ENCODE measurements around the gene DPM2.
A peak's percentile ranks its signal among the peaks of the same experiment; 100 is the strongest.

DPM2 gene

DNA sequence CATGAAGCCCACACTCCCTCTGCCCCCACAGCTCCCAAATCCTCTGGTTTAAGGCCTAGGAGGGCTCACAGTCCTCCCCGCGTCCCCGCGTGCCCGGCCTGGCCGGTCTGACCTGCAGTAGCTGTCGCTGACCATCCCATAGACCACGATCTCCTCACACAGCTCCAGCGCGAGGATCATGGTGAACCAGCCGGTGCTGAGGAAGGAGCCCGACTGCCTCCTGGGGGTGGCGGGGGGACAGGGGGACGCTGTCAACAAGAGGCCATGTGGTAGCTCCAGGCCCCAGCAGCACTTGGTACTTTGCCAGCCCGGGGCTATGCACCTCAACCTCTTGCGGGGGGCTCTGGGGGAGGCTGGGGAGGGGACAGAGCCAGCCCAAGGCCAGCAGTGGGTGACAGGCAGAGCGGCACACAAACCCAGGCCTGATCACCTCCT lies 27.8 kb downstream of the DPM2 start:
- H3K36me3 Mint-ChIP-seq, result peaks cover 32% of the 10 kb centered on the region
- peaks cover 65% of the 10 kb centered on the region for H3K4me1 Mint-ChIP-seq
- no peaks in the 10 kb centered on the region for H3K9me3 Mint-ChIP-seq
- no peak overlapping the region for H3K4me3 Mint-ChIP-seq
- CTCF ChIA-PET, result interaction anchor here (0.6 to 2.4 kb wide), 13 partner anchors 10 to 250 kb away, joined by 3 to 13 read pairs (median 5); partner anchors contain the start of genes ST6GALNAC6 and TOR2A
- H3K27ac Mint-ChIP-seq, result peak overlapping the region; percentile 24
- no peak for DNase-seq
- H3K27me3 Mint-ChIP-seq, result no peaks in the 10 kb centered on the region

- CTCF ChIA-PET, result no interaction called here
- H3K27me3 Mint-ChIP-seq, result no peaks in the 10 kb centered on the region
- no peak for DNase-seq
- H3K4me1 Mint-ChIP-seq, result peaks cover 60% of the 10 kb centered on the region
- peaks cover 34% of the 10 kb centered on the region for H3K36me3 Mint-ChIP-seq
- H3K9me3 Mint-ChIP-seq, result no peaks in the 10 kb centered on the region
- no peak overlapping the region for H3K4me3 Mint-ChIP-seq
- H3K27ac Mint-ChIP-seq, result no peak overlapping the region
These were observed 29.1 kb downstream of the DPM2 start for GRCh38 chr9:127908660-127908926.

DNA sequence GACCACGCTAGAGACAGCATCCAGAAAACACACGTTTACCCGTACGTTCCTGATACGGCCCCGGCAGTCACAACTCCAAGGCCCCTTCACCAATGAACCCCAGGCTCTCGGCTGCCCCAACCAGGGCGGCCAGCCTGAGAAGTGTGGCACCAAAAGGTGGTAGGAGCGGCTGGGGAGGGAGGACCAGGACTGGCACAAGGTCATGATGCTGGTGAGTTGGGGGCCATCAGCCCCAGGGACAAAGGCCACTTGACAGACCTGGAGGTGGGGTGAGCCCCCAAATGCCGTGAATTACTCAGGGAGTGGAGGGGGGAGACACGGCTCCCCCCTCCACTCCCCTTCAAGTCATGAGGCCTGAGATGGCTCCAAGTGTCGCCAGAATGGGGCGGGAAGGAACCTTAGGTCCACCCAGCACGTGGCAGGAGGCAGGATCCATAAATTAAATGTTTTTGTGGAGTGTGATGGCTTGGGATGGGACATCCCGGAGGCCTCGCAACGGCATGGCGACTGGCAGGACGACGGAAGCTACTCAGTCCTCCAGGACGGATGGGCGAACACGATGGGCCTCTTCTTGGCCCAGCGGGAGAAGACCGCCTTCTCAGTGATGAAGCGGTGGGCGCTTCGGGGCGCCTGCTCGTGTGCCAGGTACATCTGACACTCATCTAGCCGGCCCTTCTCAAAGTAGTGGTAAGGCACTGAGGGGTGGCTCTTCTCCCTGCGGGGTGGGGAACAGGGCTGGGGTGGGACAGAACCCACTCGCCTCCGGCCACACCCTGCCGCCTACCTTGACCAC lies 29.6 kb downstream of the DPM2 start:
- peaks cover 35% of the 10 kb centered on the region for H3K36me3 Mint-ChIP-seq
- no peak for DNase-seq
- H3K4me1 Mint-ChIP-seq, result peaks cover 63% of the 10 kb centered on the region
- H3K27ac Mint-ChIP-seq, result peak overlapping the region; percentile 99
- H3K9me3 Mint-ChIP-seq, result no peaks in the 10 kb centered on the region
- CTCF ChIA-PET, result interaction anchor here (4.3 kb wide), 1 partner anchor 12 kb away, joined by 21 read pairs; no protein-coding TSS in a partner anchor
- no peak overlapping the region for H3K4me3 Mint-ChIP-seq
- no peaks in the 10 kb centered on the region for H3K27me3 Mint-ChIP-seq

- Mint-ChIP-seq H3K36me3 (peaks cover 27% of the 10 kb centered on the region), H3K9me3 (no peaks in the 10 kb centered on the region)
- peak; percentile 81 for DNase-seq
These were observed 31.9 kb downstream of the DPM2 start for GRCh38 chr9:127905788-127906191.

GRCh38 chr9:127905004-127905728 lies 32.5 kb downstream of the DPM2 start:
- H3K4me3 Mint-ChIP-seq, result peak overlapping the region; percentile 92
- no peaks in the 10 kb centered on the region for H3K9me3 Mint-ChIP-seq
- peaks cover 24% of the 10 kb centered on the region for H3K36me3 Mint-ChIP-seq
- CTCF ChIA-PET, result interaction anchor here (0.7 to 4.3 kb wide), 4 partner anchors 12 to 120 kb away, joined by 4 to 21 read pairs (median 4); partner anchors contain the start of genes CDK9 and ST6GALNAC4
- DNase-seq, result peak; percentile 77
- no peaks in the 10 kb centered on the region for H3K27me3 Mint-ChIP-seq
- peak overlapping the region; percentile 99 for H3K27ac Mint-ChIP-seq
- peaks cover 51% of the 10 kb centered on the region for H3K4me1 Mint-ChIP-seq

More at GRCh38 chr9:127905788-127906191, 31.9 kb downstream of the DPM2 start:
- Mint-ChIP-seq H3K4me1 (peaks cover 54% of the 10 kb centered on the region), H3K27me3 (no peaks in the 10 kb centered on the region), H3K27ac (peak overlapping the region; percentile 99), H3K4me3 (peak overlapping the region; percentile 92)
- CTCF ChIA-PET, result interaction anchor here (0.5 to 4.3 kb wide), 5 partner anchors 11 to 320 kb away, joined by 3 to 21 read pairs (median 4); partner anchors contain the start of genes CDK9, ST6GALNAC4 and TOR2A

- CTCF ChIA-PET, result interaction anchor here (0.7 to 4.3 kb wide), 2 partner anchors 13 to 16 kb away, joined by 4 to 21 read pairs; no protein-coding TSS in a partner anchor
- H3K9me3 Mint-ChIP-seq, result no peaks in the 10 kb centered on the region
- peak overlapping the region; percentile 92 for H3K4me3 Mint-ChIP-seq
- H3K4me1 Mint-ChIP-seq, result peaks cover 56% of the 10 kb centered on the region
- peak overlapping the region; percentile 99 for H3K27ac Mint-ChIP-seq
- H3K36me3 Mint-ChIP-seq, result peaks cover 29% of the 10 kb centered on the region
- no peaks in the 10 kb centered on the region for H3K27me3 Mint-ChIP-seq
- DNase-seq, result peak; percentile 47
These were observed 33.1 kb downstream of the DPM2 start for GRCh38 chr9:127904561-127905003.

DNA sequence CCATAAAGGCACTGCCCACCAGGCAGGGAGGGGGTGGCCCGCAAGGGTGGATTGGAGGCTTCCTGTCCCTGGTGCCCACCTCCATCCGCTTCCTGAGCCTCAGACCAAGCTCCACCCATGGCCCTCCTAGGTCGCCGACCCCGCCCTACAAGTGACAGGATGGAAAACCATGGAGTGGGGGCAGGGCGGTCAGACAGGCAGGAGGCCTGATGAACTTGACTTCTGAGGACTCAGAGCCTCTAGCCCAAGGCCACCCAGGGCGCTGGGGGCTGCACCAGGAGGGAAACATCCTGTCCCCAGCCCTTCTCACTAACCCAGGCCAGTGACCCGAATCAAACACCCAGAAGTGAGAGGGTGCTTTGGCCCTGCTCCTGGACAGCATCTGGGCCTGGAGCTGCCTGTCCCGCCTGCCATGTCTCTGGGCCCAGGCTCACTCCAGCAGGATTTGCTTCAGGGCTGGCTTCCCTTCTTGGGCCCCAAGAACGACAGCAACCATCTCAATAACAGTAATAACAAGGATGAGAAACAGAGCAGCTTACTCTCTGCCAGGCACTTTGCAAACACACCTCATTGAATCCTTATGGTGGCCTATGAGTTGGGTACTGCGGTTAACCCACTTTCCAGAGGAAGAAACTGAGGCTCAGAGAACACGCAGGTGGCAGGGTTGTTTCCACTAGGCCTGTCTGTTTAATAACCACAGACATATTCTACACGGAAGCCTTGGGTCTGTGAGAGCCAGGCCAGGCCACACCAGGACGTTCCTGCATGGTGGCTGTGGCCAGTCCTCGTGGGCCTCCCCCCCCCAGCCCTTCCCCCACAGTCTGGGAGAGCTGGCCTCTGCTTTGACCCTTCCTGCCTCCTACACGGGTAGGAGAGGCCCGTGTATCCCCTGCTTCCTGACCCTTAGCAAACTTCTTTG lies 33.8 kb downstream of the DPM2 start:
- CTCF ChIA-PET, result interaction anchor here (0.7 to 4.3 kb wide), 4 partner anchors 12 to 119 kb away, joined by 3 to 21 read pairs (median 4); no protein-coding TSS in a partner anchor
- peak; percentile 90 for DNase-seq
- no peaks in the 10 kb centered on the region for H3K9me3 Mint-ChIP-seq
- peak overlapping the region; percentile 92 for H3K4me3 Mint-ChIP-seq
- peaks cover 29% of the 10 kb centered on the region for H3K36me3 Mint-ChIP-seq
- peak overlapping the region; percentile 99 for H3K27ac Mint-ChIP-seq
- H3K4me1 Mint-ChIP-seq, result peaks cover 56% of the 10 kb centered on the region
- H3K27me3 Mint-ChIP-seq, result no peaks in the 10 kb centered on the region

- Mint-ChIP-seq H3K27ac (peak within 1 kb of the TSS; percentile 83), H3K4me3 (peak within 1 kb of the TSS; percentile 84), H3K4me1 (peaks cover 41% of the 10 kb centered on the region), H3K9me3 (peaks cover 6% of the 10 kb centered on the region), H3K36me3 (peaks cover 53% of the 10 kb centered on the region), H3K27me3 (no peaks in the 10 kb centered on the region)
- CTCF ChIA-PET, result interaction anchor here (1.2 to 1.3 kb wide), 2 partner anchors 9 to 11 kb away, joined by 4 to 5 read pairs; no protein-coding TSS in a partner anchor
- DNase-seq, result peak; percentile 77
These were observed 38.3 kb downstream of the DPM2 start, which contains the start of gene ST6GALNAC6 for GRCh38 chr9:127899128-127899943. TSS of gene ST6GALNAC6 (minus strand) at chr9:127899603. CDS start at chr9:127897981, 1,622 bp downstream.

- Mint-ChIP-seq H3K27me3 (no peaks in the 10 kb centered on the region), H3K4me3 (peak overlapping the region; percentile 81), H3K4me1 (peaks cover 38% of the 10 kb centered on the region), H3K27ac (peak overlapping the region; percentile 54), H3K9me3 (peaks cover 12% of the 10 kb centered on the region), H3K36me3 (peaks cover 55% of the 10 kb centered on the region)
- CTCF ChIA-PET, result interaction anchor here (1.2 kb wide), 2 partner anchors 9 to 11 kb away, joined by 4 to 5 read pairs; no protein-coding TSS in a partner anchor
- peak; percentile 36 for DNase-seq
These were observed 39.1 kb downstream of the DPM2 start for GRCh38 chr9:127898433-127899127.

DNA sequence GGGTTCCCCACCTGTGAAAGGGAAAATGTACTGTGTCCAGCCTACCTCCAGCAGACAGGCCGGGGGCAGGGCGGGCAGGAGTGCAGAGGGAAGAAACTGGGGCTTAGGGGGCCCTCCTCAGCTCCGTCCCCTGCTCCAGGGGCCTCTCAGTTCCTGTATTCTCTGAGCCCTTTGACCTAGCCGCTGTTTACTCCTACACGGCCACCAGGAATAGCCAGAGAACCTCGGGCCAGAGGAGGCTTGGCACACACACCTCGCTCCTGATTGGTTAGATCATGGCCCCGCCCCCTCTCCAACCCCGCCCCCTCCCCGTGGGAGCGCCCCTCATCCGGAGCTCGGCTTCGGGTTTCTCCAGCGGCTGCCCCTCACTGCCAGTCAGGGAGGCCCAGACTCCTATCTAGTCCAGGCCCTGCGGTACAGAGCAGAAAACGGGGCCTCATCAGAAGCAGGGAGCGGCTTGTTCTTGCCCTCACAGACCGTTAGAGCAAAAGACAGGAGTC lies 40.4 kb downstream of the DPM2 start:
- H3K4me1 Mint-ChIP-seq, result peaks cover 42% of the 10 kb centered on the region
- DNase-seq, result peak; percentile 40
- peaks cover 66% of the 10 kb centered on the region for H3K36me3 Mint-ChIP-seq
- H3K27ac Mint-ChIP-seq, result no peak overlapping the region
- peak overlapping the region; percentile 28 for H3K4me3 Mint-ChIP-seq
- no peaks in the 10 kb centered on the region for H3K27me3 Mint-ChIP-seq
- CTCF ChIA-PET, result no interaction called here
- H3K9me3 Mint-ChIP-seq, result peaks cover 21% of the 10 kb centered on the region

DNA sequence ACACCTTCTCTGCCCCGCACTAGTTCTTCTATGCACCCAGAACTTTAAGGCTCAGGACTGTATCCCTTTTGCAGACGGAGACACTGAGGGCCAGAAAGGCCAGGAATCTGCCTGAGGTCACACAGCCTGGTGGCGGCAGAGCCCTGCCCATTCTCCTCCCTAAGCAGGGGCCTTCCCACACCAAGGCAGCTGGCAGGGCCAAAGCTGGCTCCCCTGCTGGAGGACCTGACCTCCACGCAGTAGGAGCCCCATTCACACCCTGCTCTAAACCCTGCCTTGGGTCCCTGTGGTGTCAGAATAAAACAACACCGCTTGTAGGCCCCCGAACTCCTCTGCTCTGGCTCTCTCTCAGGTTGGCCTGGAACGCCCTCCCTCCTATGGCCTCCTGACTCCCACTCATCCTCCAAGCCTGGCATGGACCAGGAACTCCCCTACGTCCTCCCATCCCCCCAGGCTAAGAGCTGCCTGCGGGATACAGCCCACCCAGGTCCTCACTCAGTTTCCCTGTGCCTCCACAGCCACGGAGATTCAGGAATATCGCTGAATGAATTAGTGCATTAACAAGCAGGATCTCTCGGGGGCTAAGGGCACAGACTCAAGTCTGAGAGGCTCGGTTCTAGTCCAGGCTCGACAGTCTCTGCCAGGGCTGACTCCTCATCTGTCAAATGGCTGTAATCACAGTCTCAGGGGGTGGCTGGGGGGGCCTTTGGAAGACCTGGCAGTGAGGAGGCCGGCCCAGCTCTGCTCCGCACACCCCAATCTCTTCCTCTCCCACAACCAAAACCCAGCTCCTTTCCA lies 41.1 kb downstream of the DPM2 start:
- Mint-ChIP-seq H3K9me3 (peaks cover 21% of the 10 kb centered on the region), H3K4me3 (no peak overlapping the region), H3K27ac (no peak overlapping the region), H3K27me3 (no peaks in the 10 kb centered on the region), H3K4me1 (peaks cover 36% of the 10 kb centered on the region), H3K36me3 (peaks cover 67% of the 10 kb centered on the region)
- CTCF ChIA-PET, result no interaction called here
- DNase-seq, result no peak

Data from activated naive CD4-positive, alpha-beta T cell treated with anti-CD3 and anti-CD28 coated beads, Interleukin-2, amount 10 ng/mL, durations not matched to agents 7 days and 5 days (primary cell).